Ecto neural progenitor cell (in vitro differentiated cells): Measurements from ENCODE around the gene CCL21.
A peak's percentile ranks its signal among the peaks of the same experiment; 100 is the strongest.

Experiments
- DNase-seq: peaks from one replicate; pipeline ENCODE4 v3.0.0-alpha.2; 2018; ENCODE audit warnings: low spot score

Gene CCL21

GRCh38 chr9:34707130-34707529 lies 2.8 kb downstream of the CCL21 start:
- DNase-seq, result no peak

GRCh38 chr9:34701769-34702736 lies 7.9 kb downstream of the CCL21 start:
- DNase-seq, result peak; percentile 86

- peak; percentile 90 for DNase-seq
Measured at GRCh38 chr9:34701023-34701768, 8.7 kb downstream of the CCL21 start.

- no peak for DNase-seq
Measured at GRCh38 chr9:34694811-34695210, 15.1 kb downstream of the CCL21 start.

- no peak for DNase-seq
Measured at GRCh38 chr9:34693560-34693959, 16.4 kb downstream of the CCL21 start.

- no peak for DNase-seq
Measured at GRCh38 chr9:34691936-34692315, 18.0 kb downstream of the CCL21 start.

GRCh38 chr9:34690983-34691935 lies 18.7 kb downstream of the CCL21 start, which contains the start of gene CCL19:
Gene CCL19 (minus strand): TSS chr9:34691276. CDS start chr9:34691139, 137 bp downstream.
- DNase-seq, result no peak

- no peak for DNase-seq
Measured at GRCh38 chr9:34689512-34689911, 20.4 kb downstream of the CCL21 start.

GRCh38 chr9:34689116-34689470 lies 20.8 kb downstream of the CCL21 start:
- no peak for DNase-seq

- no peak for DNase-seq
Measured at GRCh38 chr9:34688329-34689115, 21.4 kb downstream of the CCL21 start.

GRCh38 chr9:34687276-34688030 lies 22.5 kb downstream of the CCL21 start:
- no peak for DNase-seq

- DNase-seq, result no peak
Measured at GRCh38 chr9:34686732-34687131, 23.2 kb downstream of the CCL21 start.

GRCh38 chr9:34686231-34686630 lies 23.7 kb downstream of the CCL21 start:
- no peak for DNase-seq

- no peak for DNase-seq
Measured at GRCh38 chr9:34685591-34685990, 24.3 kb downstream of the CCL21 start.

GRCh38 chr9:34684816-34685215 lies 25.1 kb downstream of the CCL21 start:
- DNase-seq, result no peak

- no peak for DNase-seq
Measured at GRCh38 chr9:34684145-34684544, 25.8 kb downstream of the CCL21 start.

- no peak for DNase-seq
Measured at GRCh38 chr9:34675869-34676268, 34.1 kb downstream of the CCL21 start.

GRCh38 chr9:34675048-34675714 lies 34.8 kb downstream of the CCL21 start:
- DNase-seq, result peak; percentile 85

GRCh38 chr9:34674440-34674839 lies 35.5 kb downstream of the CCL21 start:
- no peak for DNase-seq

GRCh38 chr9:34671307-34671706 lies 38.6 kb downstream of the CCL21 start:
- no peak for DNase-seq
